AG04450 (cell line): ENCODE measurements around the gene KLK8. TPM values are rescaled to one million over a fixed set of nuclear protein-coding genes. Genes with fewer than 3 reads are reported as not detected.

ENCODE experiments used
- CTCF ChIA-PET: fragments of 300-600, 350-600 bp; formaldehyde crosslinking; extraction: SDS; loops from one replicate; lab custom pipeline; 2022; ENCODE audit warnings: antibody characterized with exemption, inconsistent platforms; lab: Charles Lee
- POLR2A ChIA-PET: fragments of 350-600 bp; formaldehyde crosslinking; extraction: SDS; loops from one replicate; lab custom pipeline; 2021; ENCODE audit warnings: antibody characterized with exemption, inconsistent platforms; lab: Yijun Ruan, JAX
- DNase-seq: peaks from one replicate; pipeline ENCODE4 v3.0.0-alpha.2; 2011; ENCODE audit warnings: low read depth, low spot score
- H3K27ac ChIP-seq: one replicate; pipeline ENCODE4 v1.5.1; 2012; ENCODE audit warnings: low read depth, low read length, control low read depth
- H3K27me3 ChIP-seq: one replicate; pipeline ENCODE4 v1.6.0; 2012; ENCODE audit warnings: low read length; ENCODE audit not compliant: control insufficient read depth, insufficient read depth
- H3K4me3 ChIP-seq: 2 replicates; pipeline ENCODE4 v1.5.1; 2011; ENCODE audit warnings: mild to moderate bottlenecking, low read depth, low read length, control low read depth
- H3K9me3 ChIP-seq: 2 replicates; pipeline ENCODE4 v1.5.1; 2012; ENCODE audit warnings: low read length; ENCODE audit not compliant: control insufficient read depth, insufficient read depth
- CTCF ChIP-seq: IDR thresholded peaks from 2 replicates; pipeline ENCODE4 v1.5.1; 2011; ENCODE audit warnings: low read depth, low read length, control low read depth, inconsistent platforms
- polyA plus RNA-seq: library from polyadenylated mRNA; depleted of rRNA; stranded (reverse); fragments of >200 nt; gene quantifications from 2 replicates; pipeline ENCODE4 v1.2.3, GENCODE V29; 2011

The KLK8 gene
- polyA plus RNA-seq, 1 experiment: not detected

GRCh38 chr19:51007488-51007887, 6.1 kb upstream of the KLK8 start:
- Histone ChIP-seq H3K27me3 (no peaks in the 10 kb centered on the region), H3K27ac (no peak overlapping the region), H3K4me3 (no peak overlapping the region), H3K9me3 (peaks cover 6% of the 10 kb centered on the region)
- no peak for DNase-seq
- ChIA-PET CTCF (interaction anchor here (1.2 kb wide), 1 partner anchor 10 kb away, joined by 4 read pairs; no protein-coding TSS in a partner anchor), POLR2A (no interaction called here)
- TF ChIP-seq CTCF: no peak

- TF ChIP-seq CTCF: no peak
- no peak for DNase-seq
- Histone ChIP-seq H3K9me3 (peaks cover 11% of the 10 kb centered on the region), H3K27ac (no peak overlapping the region), H3K27me3 (no peaks in the 10 kb centered on the region), H3K4me3 (no peak overlapping the region)
- CTCF ChIA-PET: no interaction called here
- POLR2A ChIA-PET: no interaction called here
These were observed 5.0 kb upstream of the KLK8 start for GRCh38 chr19:51006406-51006805.

GRCh38 chr19:51005248-51005647, 3.8 kb upstream of the KLK8 start:
- no peak for DNase-seq
- H3K9me3 ChIP-seq: peaks cover 21% of the 10 kb centered on the region
- no peak overlapping the region for H3K4me3 ChIP-seq
- no peaks in the 10 kb centered on the region for H3K27me3 ChIP-seq
- POLR2A ChIA-PET: no interaction called here
- H3K27ac ChIP-seq: no peak overlapping the region
- CTCF ChIA-PET: no interaction called here
- TF ChIP-seq CTCF: no peak

GRCh38 chr19:51003316-51003715, 1.9 kb upstream of the KLK8 start:
- no peak overlapping the region for H3K27ac ChIP-seq
- ChIA-PET POLR2A (no interaction called here), CTCF (no interaction called here)
- H3K9me3 ChIP-seq: peaks cover 27% of the 10 kb centered on the region
- no peak for DNase-seq
- H3K4me3 ChIP-seq: no peak overlapping the region
- TF ChIP-seq CTCF: no peak
- H3K27me3 ChIP-seq: no peaks in the 10 kb centered on the region

GRCh38 chr19:51002542-51003311, 1.3 kb upstream of the KLK8 start:
- no peaks in the 10 kb centered on the region for H3K27me3 ChIP-seq
- no peak overlapping the region for H3K4me3 ChIP-seq
- peaks cover 27% of the 10 kb centered on the region for H3K9me3 ChIP-seq
- ChIA-PET CTCF (interaction anchor here (0.7 kb wide), 2 partner anchors 10 to 18 kb away, joined by 3 read pairs; no protein-coding TSS in a partner anchor), POLR2A (no interaction called here)
- TF ChIP-seq CTCF: no peak
- H3K27ac ChIP-seq: no peak overlapping the region
- DNase-seq: no peak
